ENCODE results near the gene SLC6A19. TPM values are rescaled to one million over a fixed set of nuclear protein-coding genes. Genes with fewer than 3 reads are reported as not detected.

The SLC6A19 gene
- total and polyA plus RNA-seq, 12 donors, result 0.11 TPM; not detected in 11

- Histone ChIP-seq H3K9me3 (no peaks in the 10 kb centered on the region), H3K27me3 (peaks cover 0 to 75% (median 50%) of the 10 kb centered on the region in 7 donors), H3K36me3 (no peaks in the 10 kb centered on the region), H3K27ac (no peak overlapping the region), H3K4me1 (no peaks in the 10 kb centered on the region), H3K4me3 (no peak overlapping the region)
- WGBS, 2 donors, result 74 to 75% methylated on average over 29 of the region's 29 CpGs
- ATAC-seq (no peak), DNase-seq (no peak)
- intact Hi-C loops (cut with DNase I), result loop anchor here in 1 of 10 donors (5.0 kb wide), 1 partner anchor 148 kb away; no protein-coding TSS in a partner anchor
- TF ChIP-seq, protein P1, sequence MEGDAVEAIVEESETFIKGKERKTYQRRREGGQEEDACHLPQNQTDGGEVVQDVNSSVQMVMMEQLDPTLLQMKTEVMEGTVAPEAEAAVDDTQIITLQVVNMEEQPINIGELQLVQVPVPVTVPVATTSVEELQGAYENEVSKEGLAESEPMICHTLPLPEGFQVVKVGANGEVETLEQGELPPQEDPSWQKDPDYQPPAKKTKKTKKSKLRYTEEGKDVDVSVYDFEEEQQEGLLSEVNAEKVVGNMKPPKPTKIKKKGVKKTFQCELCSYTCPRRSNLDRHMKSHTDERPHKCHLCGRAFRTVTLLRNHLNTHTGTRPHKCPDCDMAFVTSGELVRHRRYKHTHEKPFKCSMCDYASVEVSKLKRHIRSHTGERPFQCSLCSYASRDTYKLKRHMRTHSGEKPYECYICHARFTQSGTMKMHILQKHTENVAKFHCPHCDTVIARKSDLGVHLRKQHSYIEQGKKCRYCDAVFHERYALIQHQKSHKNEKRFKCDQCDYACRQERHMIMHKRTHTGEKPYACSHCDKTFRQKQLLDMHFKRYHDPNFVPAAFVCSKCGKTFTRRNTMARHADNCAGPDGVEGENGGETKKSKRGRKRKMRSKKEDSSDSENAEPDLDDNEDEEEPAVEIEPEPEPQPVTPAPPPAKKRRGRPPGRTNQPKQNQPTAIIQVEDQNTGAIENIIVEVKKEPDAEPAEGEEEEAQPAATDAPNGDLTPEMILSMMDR (IDR thresholded peaks at IDR 0.05), result no peak
These were observed 48.2 kb downstream of the SLC6A19 start for GRCh38 chr5:1249366-1250280.

- ATAC-seq (no peak), DNase-seq (no peak)
- no peak overlapping the region for H3K4me3 ChIP-seq
- H3K36me3 ChIP-seq, result no peaks in the 10 kb centered on the region
- 61% methylated on average over 27 of the region's 27 CpGs for WGBS, 2 donors
- TF ChIP-seq, protein P1 (IDR thresholded peaks at IDR 0.05), result no peak
- no peaks in the 10 kb centered on the region for H3K9me3 ChIP-seq
- no peak overlapping the region for H3K27ac ChIP-seq
- no peaks in the 10 kb centered on the region for H3K4me1 ChIP-seq
- H3K27me3 ChIP-seq, result peaks cover 0 to 52% (median 27%) of the 10 kb centered on the region in 7 donors
- intact Hi-C loops (cut with DNase I), result no loop called here
These were observed 50.5 kb downstream of the SLC6A19 start for GRCh38 chr5:1251678-1252580.

DNA sequence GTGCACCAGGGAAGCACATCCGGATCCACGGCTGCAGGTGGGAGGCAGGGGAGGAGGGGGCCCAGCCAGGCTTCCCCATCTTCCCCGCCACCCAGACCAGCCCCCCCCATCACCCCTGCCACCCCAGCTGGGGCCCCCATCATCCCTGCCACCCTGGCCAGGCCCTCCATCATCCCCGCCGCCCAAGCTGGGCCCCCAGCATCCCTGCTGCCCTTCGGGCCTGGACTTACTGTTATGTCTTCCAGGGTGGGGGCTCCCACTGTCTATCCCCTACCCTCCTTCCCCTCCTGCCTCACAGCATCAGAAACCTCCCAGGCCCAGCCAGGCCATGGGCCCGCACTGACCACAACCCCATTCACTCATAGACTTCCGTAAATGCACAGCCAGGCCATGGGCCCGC lies 51.3 kb downstream of the SLC6A19 start:
- no peaks in the 10 kb centered on the region for H3K4me1 ChIP-seq
- DNase-seq, result no peak
- no peak overlapping the region for H3K27ac ChIP-seq
- TF ChIP-seq, protein P1 (IDR thresholded peaks at IDR 0.05), result no peak
- no peaks in the 10 kb centered on the region for H3K36me3 ChIP-seq
- 79 to 95% methylated on average over 7 to 9 of the region's 9 CpGs for WGBS, 2 donors
- H3K27me3 ChIP-seq, result peaks cover 0 to 45% (median 19%) of the 10 kb centered on the region in 7 donors
- H3K4me3 ChIP-seq, result no peak overlapping the region
- H3K9me3 ChIP-seq, result no peaks in the 10 kb centered on the region
- no peak for ATAC-seq
- intact Hi-C loops (cut with DNase I), result no loop called here

GRCh38 chr5:1253456-1254105 lies 52.2 kb downstream of the SLC6A19 start:
- TF ChIP-seq, protein P1 (IDR thresholded peaks at IDR 0.05), result no peak
- Histone ChIP-seq H3K9me3 (no peaks in the 10 kb centered on the region), H3K36me3 (no peaks in the 10 kb centered on the region), H3K4me3 (no peak overlapping the region), H3K4me1 (no peaks in the 10 kb centered on the region), H3K27ac (no peak overlapping the region), H3K27me3 (peaks cover 0 to 36% (median 11%) of the 10 kb centered on the region in 7 donors)
- ATAC-seq (no peak), DNase-seq (no peak)
- WGBS, 2 donors, result 81 to 82% methylated on average over 33 of the region's 33 CpGs
- intact Hi-C loops (cut with DNase I), result no loop called here
